ENCODE data around the gene AGBL4.

DNA sequence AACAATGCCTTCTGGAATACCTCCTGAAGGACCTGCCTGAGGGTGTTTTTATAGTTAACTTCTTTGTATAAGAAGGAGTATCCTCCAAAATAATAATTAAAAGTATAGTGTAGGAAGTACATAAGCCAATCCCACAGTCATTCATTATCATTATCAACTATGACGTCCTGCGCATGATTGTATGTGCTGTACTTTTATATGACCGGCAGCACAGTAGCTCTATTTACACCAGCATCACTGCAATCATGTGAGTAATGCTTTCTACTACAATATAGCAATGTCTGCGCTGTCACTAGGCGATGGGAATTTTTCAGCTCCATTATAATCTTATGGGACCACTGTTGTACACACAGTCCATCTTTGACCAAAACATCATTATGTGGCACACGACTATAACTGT is 1319.0 kb downstream of the AGBL4 start:
- TF ChIP-seq, protein P1, sequence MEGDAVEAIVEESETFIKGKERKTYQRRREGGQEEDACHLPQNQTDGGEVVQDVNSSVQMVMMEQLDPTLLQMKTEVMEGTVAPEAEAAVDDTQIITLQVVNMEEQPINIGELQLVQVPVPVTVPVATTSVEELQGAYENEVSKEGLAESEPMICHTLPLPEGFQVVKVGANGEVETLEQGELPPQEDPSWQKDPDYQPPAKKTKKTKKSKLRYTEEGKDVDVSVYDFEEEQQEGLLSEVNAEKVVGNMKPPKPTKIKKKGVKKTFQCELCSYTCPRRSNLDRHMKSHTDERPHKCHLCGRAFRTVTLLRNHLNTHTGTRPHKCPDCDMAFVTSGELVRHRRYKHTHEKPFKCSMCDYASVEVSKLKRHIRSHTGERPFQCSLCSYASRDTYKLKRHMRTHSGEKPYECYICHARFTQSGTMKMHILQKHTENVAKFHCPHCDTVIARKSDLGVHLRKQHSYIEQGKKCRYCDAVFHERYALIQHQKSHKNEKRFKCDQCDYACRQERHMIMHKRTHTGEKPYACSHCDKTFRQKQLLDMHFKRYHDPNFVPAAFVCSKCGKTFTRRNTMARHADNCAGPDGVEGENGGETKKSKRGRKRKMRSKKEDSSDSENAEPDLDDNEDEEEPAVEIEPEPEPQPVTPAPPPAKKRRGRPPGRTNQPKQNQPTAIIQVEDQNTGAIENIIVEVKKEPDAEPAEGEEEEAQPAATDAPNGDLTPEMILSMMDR (IDR thresholded peaks at IDR 0.05): no peak
- TF ChIP-seq POLR2AphosphoS5 (IDR thresholded peaks at IDR 0.05) (no peak), POLR2A (IDR thresholded peaks at IDR 0.05) (no peak), EP300 (IDR thresholded peaks at IDR 0.05) (no peak)
